Esophagus (tissue), 2 donors: Measurements from ENCODE around the gene CARD16. TPM values are rescaled to one million over a fixed set of nuclear protein-coding genes. Genes with fewer than 3 reads are reported as not detected.
"Not testable (repeated sequence)": the region's sequence is repeated elsewhere in the genome, so short reads cannot be mapped to it uniquely, and the experiment has no call there.

Experiments
- H3K27ac ChIP-seq, 2 donors: one replicate each; pipeline ENCODE4 v1.5.1; 2013; ENCODE audit warnings: low read depth in 2 of 2, mild to moderate bottlenecking in 2 of 2, inconsistent platforms in 1 of 2, low read length in 1 of 2, moderate library complexity in 1 of 2
- H3K27me3 ChIP-seq, 2 donors: one replicate each; pipeline ENCODE4 v1.6.1; 2013; ENCODE audit warnings: low read length in 2 of 2, control low read depth in 1 of 2, mild to moderate bottlenecking in 1 of 2; ENCODE audit not compliant: insufficient read depth in 2 of 2, control insufficient read depth in 1 of 2
- H3K36me3 ChIP-seq, 2 donors: one replicate each; pipeline ENCODE4 v1.6.1; 2013; ENCODE audit warnings: low read length in 1 of 2; ENCODE audit not compliant: control insufficient read depth in 2 of 2, insufficient read depth in 2 of 2
- H3K4me1 ChIP-seq, 2 donors: one replicate each; pipeline ENCODE4 v1.6.1; 2013; ENCODE audit warnings: low read length in 1 of 2; ENCODE audit not compliant: control insufficient read depth in 2 of 2, insufficient read depth in 2 of 2
- H3K4me3 ChIP-seq, 2 donors: one replicate each; pipeline ENCODE4 v1.5.1; 2013; ENCODE audit warnings: low read length in 2 of 2, mild to moderate bottlenecking in 2 of 2, low read depth in 1 of 2, moderate library complexity in 1 of 2
- H3K9me3 ChIP-seq, 2 donors: one replicate each; pipeline ENCODE4 v1.6.1; 2013; ENCODE audit warnings: mild to moderate bottlenecking in 2 of 2, low read depth in 1 of 2, low read length in 1 of 2, moderate library complexity in 1 of 2; ENCODE audit not compliant: control insufficient read depth in 2 of 2, insufficient read depth in 1 of 2
- WGBS, 2 donors: extraction: QIAGEN DNeasy Blood & Tissue Kit; methylation state at CpG; one replicate each; pipeline ENCODE4 v1.1.7; 2013; 5-methylcytosine and 5-hydroxymethylcytosine counted together
- polyA plus RNA-seq, 2 donors: library from polyadenylated mRNA; stranded (reverse); fragments of 200-250 nt; gene quantifications; one replicate each; pipeline ENCODE4 v1.2.3, GENCODE V29; 2013
- donor health status: healthy with polysubstance abuse.
- donor health status: Bipolar disorder and iron deficiency.

Gene CARD16
- polyA plus RNA-seq, 2 donors: 21.9 to 32.7 TPM

- H3K4me1 ChIP-seq, H3K27ac ChIP-seq, H3K9me3 ChIP-seq, H3K4me3 ChIP-seq, H3K27me3 ChIP-seq, H3K36me3 ChIP-seq: not testable (repeated sequence)
- WGBS, 2 donors: 50 to 68% methylated on average over 1 of the region's 2 CpGs
Observed at GRCh38 chr11:105072080-105072479, 26.9 kb upstream of the CARD16 start.

DNA sequence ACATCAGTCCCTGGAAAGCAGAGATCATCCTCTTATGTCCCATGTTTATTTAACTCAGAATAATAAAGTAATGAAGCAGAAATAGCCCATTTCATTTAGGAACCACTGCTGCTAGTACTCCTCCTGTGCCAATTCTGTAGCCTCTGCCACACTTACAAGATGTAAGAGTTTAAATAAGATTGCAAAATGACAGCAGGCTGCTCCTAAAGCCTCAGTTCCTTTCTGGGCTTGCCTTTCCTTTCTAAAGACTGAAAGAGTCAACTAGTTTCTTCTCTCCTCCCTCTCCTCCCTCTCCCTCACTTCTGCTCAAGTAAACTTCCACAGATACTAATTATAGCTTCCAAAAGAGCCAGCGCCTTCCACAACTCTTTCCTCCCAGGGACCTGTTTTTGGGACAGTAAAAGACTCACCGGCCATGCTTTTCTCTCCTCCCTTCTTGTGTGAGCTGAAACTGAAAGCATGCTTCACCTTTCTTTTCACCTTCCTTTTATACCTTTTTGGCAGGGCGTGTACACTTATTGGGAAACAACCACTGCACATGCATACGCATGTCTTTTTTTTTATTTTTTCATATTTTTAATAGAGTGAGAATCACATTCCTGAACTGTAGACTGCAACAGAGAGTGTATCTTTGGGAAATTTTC is 26.1 kb upstream of the CARD16 start:
- 37 to 44% methylated on average over 4 of the region's 4 CpGs for WGBS, 2 donors
- Histone ChIP-seq H3K9me3 (no peaks in the 10 kb centered on the region), H3K27me3 (no peaks in the 10 kb centered on the region), H3K4me3 (peak overlapping the region in 1 of 2 donors; percentile 48), H3K4me1 (no peaks in the 10 kb centered on the region), H3K27ac (peak overlapping the region; percentile 23 to 41), H3K36me3 (no peaks in the 10 kb centered on the region)

DNA sequence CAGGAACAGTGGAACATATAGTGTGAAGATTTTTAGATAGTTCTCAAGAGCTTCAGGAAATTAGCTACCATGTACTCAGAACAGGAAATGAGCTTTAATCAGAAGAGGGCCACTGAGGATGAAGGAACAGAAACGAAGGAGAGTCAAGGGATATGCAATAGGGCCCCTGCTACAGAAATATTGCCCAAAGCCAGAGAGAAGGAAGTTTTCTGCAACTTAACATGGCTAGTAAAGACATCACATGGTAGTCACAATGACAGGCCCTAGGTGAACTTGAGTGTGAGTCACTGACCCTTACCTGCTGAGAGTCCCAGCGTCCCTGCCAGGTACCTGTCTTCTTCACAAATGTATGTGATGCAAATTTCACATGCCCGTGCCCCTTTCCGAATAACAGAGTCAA is 25.2 kb upstream of the CARD16 start:
- WGBS, 2 donors: 67 to 72% methylated on average over 4 of the region's 4 CpGs
- H3K36me3 ChIP-seq: no peaks in the 10 kb centered on the region
- H3K27me3 ChIP-seq: no peaks in the 10 kb centered on the region
- peak overlapping the region in 1 of 2 donors; percentile 48 for H3K4me3 ChIP-seq
- H3K9me3 ChIP-seq: no peaks in the 10 kb centered on the region
- peak overlapping the region; percentile 8 to 30 for H3K27ac ChIP-seq
- H3K4me1 ChIP-seq: no peaks in the 10 kb centered on the region

- not testable (repeated sequence) for H3K9me3 ChIP-seq, H3K4me3 ChIP-seq, H3K27ac ChIP-seq, H3K4me1 ChIP-seq, H3K36me3 ChIP-seq, H3K27me3 ChIP-seq
- WGBS, 2 donors: 55 to 89% methylated on average over 2 of the region's 2 CpGs
Observed at GRCh38 chr11:105069749-105070148, 24.6 kb upstream of the CARD16 start.

GRCh38 chr11:105063245-105063941 is 18.3 kb upstream of the CARD16 start:
- not testable (repeated sequence) for H3K4me1 ChIP-seq, H3K36me3 ChIP-seq, H3K27ac ChIP-seq, H3K27me3 ChIP-seq, H3K4me3 ChIP-seq, H3K9me3 ChIP-seq
- WGBS, 2 donors: 36 to 42% methylated on average over 9 of the region's 9 CpGs

- H3K9me3 ChIP-seq: no peaks in the 10 kb centered on the region
- no peaks in the 10 kb centered on the region for H3K4me1 ChIP-seq
- H3K36me3 ChIP-seq: no peaks in the 10 kb centered on the region
- 57 to 65% methylated on average over 4 of the region's 4 CpGs for WGBS, 2 donors
- H3K27ac ChIP-seq: no peak overlapping the region
- H3K4me3 ChIP-seq: no peak overlapping the region
- no peaks in the 10 kb centered on the region for H3K27me3 ChIP-seq
Observed at GRCh38 chr11:105057432-105057831, 12.3 kb upstream of the CARD16 start.

DNA sequence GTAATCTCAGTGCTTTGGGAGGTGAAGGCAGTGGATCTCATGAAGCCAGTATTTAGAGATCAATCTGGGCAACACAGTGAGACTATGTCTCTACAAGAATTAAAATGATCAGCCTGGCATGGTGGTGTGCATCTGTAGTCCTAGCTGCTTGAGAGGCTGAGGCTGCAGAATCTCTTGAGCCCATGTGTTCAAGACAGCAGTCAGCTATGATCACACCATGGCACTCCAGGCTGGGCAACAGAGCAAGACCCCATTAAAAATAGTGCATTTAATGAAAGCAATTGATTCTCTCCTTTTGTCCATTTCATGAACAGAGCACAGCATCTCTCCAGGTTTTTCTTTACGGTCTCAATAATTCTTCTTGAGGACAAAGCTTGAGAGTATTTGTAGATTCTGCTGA is 11.3 kb upstream of the CARD16 start:
- H3K9me3 ChIP-seq: no peaks in the 10 kb centered on the region
- no peaks in the 10 kb centered on the region for H3K27me3 ChIP-seq
- H3K27ac ChIP-seq: no peak overlapping the region
- no peaks in the 10 kb centered on the region for H3K4me1 ChIP-seq
- no peaks in the 10 kb centered on the region for H3K36me3 ChIP-seq
- WGBS, 2 donors: 93 to 97% methylated on average over 1 of the region's 1 CpG
- H3K4me3 ChIP-seq: no peak overlapping the region

- Histone ChIP-seq H3K4me1 (no peaks in the 10 kb centered on the region), H3K4me3 (no peak overlapping the region), H3K27ac (no peak overlapping the region), H3K9me3 (no peaks in the 10 kb centered on the region), H3K36me3 (no peaks in the 10 kb centered on the region), H3K27me3 (no peaks in the 10 kb centered on the region)
- WGBS, 2 donors: 44 to 80% methylated on average over 2 of the region's 2 CpGs
Observed at GRCh38 chr11:105054723-105055493, 9.8 kb upstream of the CARD16 start.

DNA sequence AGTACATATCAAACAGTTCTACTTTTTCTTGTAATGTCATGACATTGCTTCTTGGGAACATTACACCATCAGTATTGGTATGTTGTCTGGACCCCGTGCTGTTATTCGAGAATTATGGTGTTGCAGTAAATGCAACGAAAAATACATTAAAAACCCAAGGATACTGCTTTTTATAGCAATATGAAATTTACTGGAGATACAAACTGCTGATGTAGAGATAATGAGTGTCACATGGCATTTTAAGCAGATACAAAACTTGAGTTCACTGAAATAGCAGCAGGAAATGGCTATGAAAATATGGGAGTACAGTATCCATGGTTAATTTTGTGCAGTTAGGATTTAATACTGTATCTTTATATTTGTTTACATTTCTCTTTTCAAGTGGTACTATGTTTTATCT is 7.4 kb upstream of the CARD16 start:
- Histone ChIP-seq H3K9me3 (no peaks in the 10 kb centered on the region), H3K36me3 (no peaks in the 10 kb centered on the region), H3K27me3 (no peaks in the 10 kb centered on the region), H3K4me3 (no peak overlapping the region), H3K4me1 (no peaks in the 10 kb centered on the region), H3K27ac (no peak overlapping the region)
- 89 to 90% methylated on average over 3 of the region's 3 CpGs for WGBS, 2 donors
